ENCODE results near the gene JARID2. TPM values are rescaled to one million over a fixed set of nuclear protein-coding genes. Genes with fewer than 3 reads are reported as not detected.

JARID2 gene
- total and polyA plus RNA-seq, 2 of the 13 experiments (the other 11 are each of a cell fraction or from before 2014, with no cell fraction given): 7.5 to 10.3 TPM

- no peak overlapping the region for H3K4me3 ChIP-seq (replicated peaks in 1 of 3; ENCODE audit: insufficient read depth in 1 of 3, low read depth in 2 of 3, low read length in 3 of 3)
- TF ChIP-seq JDP2 (CRISPR knock-in tag; IDR thresholded peaks at IDR 0.05; ENCODE audit: borderline replicate concordance) (no peak), CEBPB (IDR thresholded peaks at IDR 0.05; ENCODE audit: borderline replicate concordance, low read depth, low read length) (peak; percentile 34; the same call in 1 of the 2 replicates), CTCF (CRISPR knock-in tag; IDR thresholded peaks at IDR 0.05) (no peak), ZBTB8A (CRISPR knock-in tag; IDR thresholded peaks at IDR 0.05; ENCODE audit: borderline replicate concordance, low read depth) (no peak)
- ATAC-seq (no peak), DNase-seq (ENCODE audit: low spot score) (no peak), FAIRE-seq (no peak)
- intact Hi-C loops (cut with micrococcal nuclease; ENCODE audit: unreplicated experiment) (loop anchor here (5.0 kb wide), 1 partner anchor 59 kb away; no protein-coding TSS in a partner anchor), in situ Hi-C loops (cut with HindIII; ENCODE audit: extremely low pct_ligation_motif_present, low pct_unique_long_range_greater_than_20kb) (no loop called here)
- no TSS peak for BruUV-seq (replicated peaks)
- H4K20me1 ChIP-seq (ENCODE audit: insufficient read depth, low read length): peaks cover 22% of the 10 kb centered on the region; the same call in 1 of the 2 replicates
- H3K9me3 ChIP-seq (ENCODE audit: low read length): no peaks in the 10 kb centered on the region; the same call in 1 of the 2 replicates
- no peak overlapping the region for H3K9ac ChIP-seq (ENCODE audit: insufficient read depth, low read depth, low read length)
- peaks cover 60% of the 10 kb centered on the region for H3K4me1 ChIP-seq (ENCODE audit: insufficient read depth, low read length)
- POLR2A ChIA-PET: no interaction called here
- CTCF ChIA-PET (ENCODE audit: low intra/inter-chr PET ratio, low total read pairs): no interaction called here
- no peaks in the 10 kb centered on the region for H3K27me3 ChIP-seq (ENCODE audit: control insufficient read depth in 1 of 2, insufficient read depth in 2 of 2, low read length in 2 of 2)
- WGBS (ENCODE audit: low lambda C conversion rate): 86% methylated on average over 2 of the region's 2 CpGs
- no peak overlapping the region for H3K27ac ChIP-seq (ENCODE audit: extremely low read length, insufficient read depth, low read length)
- H3K4me2 ChIP-seq (ENCODE audit: low read depth, low read length): no peak overlapping the region
- no peak overlapping the region for H2AFZ ChIP-seq (ENCODE audit: low read length)
- H3K79me2 ChIP-seq (ENCODE audit: insufficient read depth, low read length): peaks cover 6% of the 10 kb centered on the region
- H3K36me3 ChIP-seq (replicated peaks in 1 of 2; ENCODE audit: control insufficient read depth in 1 of 2, insufficient read depth in 2 of 2, low read length in 2 of 2): no peaks in the 10 kb centered on the region
Observed at GRCh38 chr6:15433511-15433861, 187.6 kb downstream of the JARID2 start.

- 97% methylated on average over 1 of the region's 1 CpG for WGBS (ENCODE audit: low lambda C conversion rate)
- no TSS peak for BruUV-seq (replicated peaks)
- Histone ChIP-seq H3K36me3 (replicated peaks in 1 of 2; ENCODE audit: control insufficient read depth in 1 of 2, insufficient read depth in 2 of 2, low read length in 2 of 2) (no peaks in the 10 kb centered on the region), H3K4me3 (replicated peaks in 1 of 3; ENCODE audit: insufficient read depth in 1 of 3, low read depth in 2 of 3, low read length in 3 of 3) (no peak overlapping the region), H3K27ac (ENCODE audit: extremely low read length, insufficient read depth, low read length) (no peak overlapping the region), H2AFZ (ENCODE audit: low read length) (no peak overlapping the region), H3K4me1 (ENCODE audit: insufficient read depth, low read length) (peaks cover 52% of the 10 kb centered on the region), H3K27me3 (ENCODE audit: control insufficient read depth in 1 of 2, insufficient read depth in 2 of 2, low read length in 2 of 2) (no peaks in the 10 kb centered on the region), H3K9ac (ENCODE audit: insufficient read depth, low read depth, low read length) (no peak overlapping the region), H3K9me3 (ENCODE audit: low read length) (no peaks in the 10 kb centered on the region; the same call in 1 of the 2 replicates), H3K79me2 (ENCODE audit: insufficient read depth, low read length) (peaks cover 6% of the 10 kb centered on the region), H3K4me2 (ENCODE audit: low read depth, low read length) (no peak overlapping the region), H4K20me1 (ENCODE audit: insufficient read depth, low read length) (peaks cover 18% of the 10 kb centered on the region; the same call in 1 of the 2 replicates)
- intact Hi-C loops (cut with micrococcal nuclease; ENCODE audit: unreplicated experiment): loop anchor here (5.0 kb wide), 1 partner anchor 58 kb away; no protein-coding TSS in a partner anchor
- no peak for ATAC-seq
- POLR2A ChIA-PET: no interaction called here
- in situ Hi-C loops (cut with HindIII; ENCODE audit: extremely low pct_ligation_motif_present, low pct_unique_long_range_greater_than_20kb): no loop called here
- DNase-seq (ENCODE audit: low spot score): no peak
- no peak for FAIRE-seq
- CTCF ChIA-PET (ENCODE audit: low intra/inter-chr PET ratio, low total read pairs): no interaction called here
- TF ChIP-seq HMGXB3 (CRISPR knock-in tag; IDR thresholded peaks at IDR 0.05; ENCODE audit: borderline replicate concordance) (no peak), PAXIP1 (CRISPR knock-in tag; conservative IDR thresholded peaks at IDR 0.05) (no peak), JUND (CRISPR knock-in tag; IDR thresholded peaks at IDR 0.05) (no peak)
Observed at GRCh38 chr6:15434263-15434662, 188.4 kb downstream of the JARID2 start.

Measured in HepG2 (cell line).